GM12878 (cell line): ENCODE data around the gene EHD1. TPM values are rescaled to one million over a fixed set of nuclear protein-coding genes. Genes with fewer than 3 reads are reported as not detected.
A peak's percentile ranks its signal among the peaks of the same experiment; 100 is the strongest.

ENCODE experiments used
- ATAC-seq: fragments of 200-7000 bp; cut with Tn5 transposase; 3 replicates; pipeline ENCODE4 v1.9.1; 2020; ENCODE audit warnings: mild to moderate bottlenecking, moderate library complexity
- BruUV-seq: library from RNA; stranded (reverse); fragments of 400-500 nt; replicated peaks from 2 replicates; lab custom pipeline; 2021; lab: Mats Ljungman, UMichigan
- CTCF ChIA-PET: fragments of 300-600 bp; sonication (Branson Sonifier 250); formaldehyde crosslinking; extraction: SDS; loops from one replicate; lab custom pipeline; 2021; ENCODE audit warnings: inconsistent platforms; lab: Yijun Ruan, JAX
- POLR2A ChIA-PET: fragments of 350-600 bp; formaldehyde crosslinking; extraction: SDS; loops from one replicate; lab custom pipeline; 2021; ENCODE audit warnings: inconsistent platforms; lab: Charles Lee
- RAD21 ChIA-PET: fragments of 300-600 bp; sonication (Branson Sonifier 250); formaldehyde crosslinking; loops from one replicate; lab custom pipeline; 2023; ENCODE audit warnings: antibody characterized with exemption; ENCODE audit not compliant: unreplicated experiment; lab: Charles Lee
- SMC1A ChIA-PET: fragments of 300-600 bp; sonication (Branson Sonifier 250); formaldehyde crosslinking; loops from one replicate; lab custom pipeline; 2023; ENCODE audit not compliant: unreplicated experiment, uncharacterized antibody; lab: Charles Lee
- DNase-seq: peaks from one replicate; pipeline ENCODE4 v3.0.0-alpha.2; 2011; ENCODE audit warnings: low read depth, low spot score
- FAIRE-seq: peaks from 3 replicates; lab custom pipeline; 2011; peaks lifted over from hg19 to GRCh38; lab: Jason Lieb, UNC
- H2AFZ ChIP-seq: 2 replicates; pipeline ENCODE4 v1.6.0; 2011; ENCODE audit warnings: low read depth, low read length, control low read depth; ENCODE audit not compliant: control insufficient read depth
- H3K27ac ChIP-seq: 2 replicates; pipeline ENCODE4 v1.5.1; 2011; ENCODE audit warnings: control low read depth; ENCODE audit not compliant: control insufficient read depth, insufficient read depth
- H3K27me3 ChIP-seq, 2 experiments: replicated peaks in 1 of 2; 2 replicates each; pipeline versions ENCODE4 v1.6.0 to v1.6.1; 2011; ENCODE audit warnings: low read length in 1 of 2; ENCODE audit not compliant: control insufficient read depth in 2 of 2, insufficient read depth in 2 of 2
- H3K36me3 ChIP-seq, 2 experiments: 2 replicates each; pipeline ENCODE4 v1.5.1; 2011; ENCODE audit warnings: low read length in 1 of 2; ENCODE audit not compliant: control insufficient read depth in 2 of 2, insufficient read depth in 2 of 2
- H3K4me1 ChIP-seq: 2 replicates; pipeline ENCODE4 v1.6.1; 2011; ENCODE audit warnings: mild to moderate bottlenecking, low read length, moderate library complexity, mixed read lengths; ENCODE audit not compliant: control insufficient read depth, insufficient read depth
- H3K4me2 ChIP-seq: 2 replicates; pipeline ENCODE4 v1.6.0; 2011; ENCODE audit warnings: control low read depth; ENCODE audit not compliant: control insufficient read depth, insufficient read depth
- H3K4me3 ChIP-seq: fragments of 200-600 bp; sonication (generic); 2 replicates; pipeline ENCODE4 v1.5.1; 2016
- H3K79me2 ChIP-seq: 2 replicates; pipeline ENCODE4 v1.6.0; 2011; ENCODE audit warnings: low read length; ENCODE audit not compliant: control insufficient read depth, insufficient read depth
- H3K9ac ChIP-seq: 2 replicates; pipeline ENCODE4 v1.8.0; 2011; ENCODE audit warnings: low read length, control low read depth, mixed read lengths; ENCODE audit not compliant: control insufficient read depth, insufficient read depth
- H3K9me3 ChIP-seq: replicated peaks from 3 replicates; pipeline ENCODE4 v1.5.1; 2011; ENCODE audit warnings: mild to moderate bottlenecking, low read length; ENCODE audit not compliant: control insufficient read depth, insufficient read depth
- H4K20me1 ChIP-seq: 2 replicates; pipeline ENCODE4 v1.6.0; 2011; ENCODE audit not compliant: control insufficient read depth, insufficient read depth
- ESRRA ChIP-seq: IDR thresholded peaks from 2 replicates; pipeline ENCODE4 v1.6.1; 2012; ENCODE audit warnings: mild to moderate bottlenecking, low read length, improper control_type of control experiment
- KAT2A ChIP-seq: conservative IDR thresholded peaks from 2 replicates; pipeline ENCODE4 v1.6.1; 2011; ENCODE audit warnings: low read depth, low read length; ENCODE audit not compliant: control insufficient read depth
- MEF2B ChIP-seq: fragments of 450-650 bp; IDR thresholded peaks from 2 replicates; pipeline ENCODE4 v1.6.1; 2018; ENCODE audit warnings: mild to moderate bottlenecking, moderate library complexity; ENCODE audit not compliant: partially characterized antibody, poor library complexity, severe bottlenecking
- MYC ChIP-seq: IDR thresholded peaks from 2 replicates; pipeline ENCODE4 v1.6.1; 2011; ENCODE audit warnings: mild to moderate bottlenecking, low read length, moderate library complexity, inconsistent platforms; ENCODE audit not compliant: insufficient read depth, insufficient replicate concordance, insufficient read length, severe bottlenecking
- RAD21 ChIP-seq: IDR thresholded peaks from 2 replicates; pipeline ENCODE4 v1.6.1; 2011; ENCODE audit warnings: mild to moderate bottlenecking, low read depth, low read length, moderate library complexity; ENCODE audit not compliant: insufficient read depth
- SPI1 ChIP-seq: IDR thresholded peaks from 2 replicates; pipeline ENCODE4 v1.6.1; 2011; ENCODE audit warnings: low read depth, mild to moderate bottlenecking, low read length, moderate library complexity, borderline replicate concordance; ENCODE audit not compliant: insufficient read depth
- STAT1 ChIP-seq: fragments of 450-650 bp; conservative IDR thresholded peaks from 2 replicates; pipeline ENCODE4 v1.6.1; 2014; ENCODE audit warnings: antibody characterized with exemption, mild to moderate bottlenecking
- SUZ12 ChIP-seq: fragments of 200-600 bp; sonication (generic); IDR thresholded peaks from one replicate; pipeline ENCODE4 v1.6.1; 2018; ENCODE audit warnings: antibody characterized with exemption, mild to moderate bottlenecking; ENCODE audit not compliant: unreplicated experiment
- TCF12 ChIP-seq: IDR thresholded peaks from 2 replicates; pipeline ENCODE4 v1.6.1; 2011; ENCODE audit warnings: low read depth, mild to moderate bottlenecking, low read length
- WGBS: methylation state at CpG from one replicate; pipeline ENCODE4 v1.1.6; 2016; ENCODE audit warnings: low lambda C conversion rate; ENCODE audit not compliant: insufficient replicate concordance, insufficient coverage; ENCODE audit errors: missing lambda C conversion rate; 5-methylcytosine and 5-hydroxymethylcytosine counted together
- in situ Hi-C: fragments of 300-500 bp; cut with MboI; formaldehyde crosslinking; loops from 9 replicates; pipeline ENCODE4 v1.14.3; 2018; ENCODE audit warnings: mixed read lengths
- intact Hi-C: fragments of 100-400 bp; cut with micrococcal nuclease; formaldehyde crosslinking; loops from one replicate; pipeline ENCODE4 v1.14.2; 2022; ENCODE audit not compliant: unreplicated experiment
- polyA plus RNA-seq, 11 experiments: library from polyadenylated mRNA; depleted of rRNA in 4 of 11; unstranded in 6 of 11; stranded (reverse) in 5 of 11; fragments of >200 nt; fragmentation: Nextera tagmentation in 4 of 11; fragmentation: Illumina TruSeq in 1 of 11; extraction: Ambion mirVana in 4 of 11; extraction: Trizol in 1 of 11; gene quantifications; 1 replicate in 1 of 11; 2 replicates in 10 of 11; pipeline versions ENCODE4 v1.2.1 to v1.2.3, GENCODE V29; 2011 to 2016; ENCODE audit warnings: inconsistent platforms in 2 of 11, missing spikeins in 2 of 11, low read depth in 1 of 11
- total RNA-seq, 4 experiments: library from RNA; depleted of rRNA in 3 of 4; stranded (reverse); fragments of >200 nt in 3 of 4; fragmentation: Illumina TruSeq in 1 of 4; extraction: Trizol in 1 of 4; gene quantifications; 2 replicates each; pipeline versions ENCODE4 v1.2.1 to v1.2.3, GENCODE V29; 2013 to 2021
- TF ChIP-seq, protein P1 (sequence below), 3 experiments: IDR thresholded peaks in 2 of 3; conservative IDR thresholded peaks in 1 of 3; 2 replicates each; pipeline ENCODE4 v1.5.1; 2011; ENCODE audit warnings: low read depth in 3 of 3, low read length in 3 of 3, mild to moderate bottlenecking in 3 of 3, control low read depth in 2 of 3, moderate library complexity in 2 of 3, inconsistent platforms in 1 of 3, mixed read lengths in 1 of 3; ENCODE audit not compliant: control insufficient read depth in 2 of 3, insufficient read depth in 1 of 3; ENCODE audit errors: extremely low read depth in 1 of 3
- TF ChIP-seq, protein P2 (sequence below): fragments of 450-650 bp; IDR thresholded peaks from 2 replicates; pipeline ENCODE4 v1.6.1; 2016; ENCODE audit warnings: mild to moderate bottlenecking, moderate library complexity, borderline replicate concordance
- TF ChIP-seq, protein P3 (sequence below): fragments of 450-650 bp; IDR thresholded peaks from 2 replicates; pipeline ENCODE4 v1.6.1; 2016; ENCODE audit warnings: mild to moderate bottlenecking

Gene EHD1
- total and polyA plus RNA-seq, 10 of the 15 experiments (the other 5 are each of a cell fraction or from before 2014, with no cell fraction given): 1.0 to 165 (median 66.5) TPM

DNA sequence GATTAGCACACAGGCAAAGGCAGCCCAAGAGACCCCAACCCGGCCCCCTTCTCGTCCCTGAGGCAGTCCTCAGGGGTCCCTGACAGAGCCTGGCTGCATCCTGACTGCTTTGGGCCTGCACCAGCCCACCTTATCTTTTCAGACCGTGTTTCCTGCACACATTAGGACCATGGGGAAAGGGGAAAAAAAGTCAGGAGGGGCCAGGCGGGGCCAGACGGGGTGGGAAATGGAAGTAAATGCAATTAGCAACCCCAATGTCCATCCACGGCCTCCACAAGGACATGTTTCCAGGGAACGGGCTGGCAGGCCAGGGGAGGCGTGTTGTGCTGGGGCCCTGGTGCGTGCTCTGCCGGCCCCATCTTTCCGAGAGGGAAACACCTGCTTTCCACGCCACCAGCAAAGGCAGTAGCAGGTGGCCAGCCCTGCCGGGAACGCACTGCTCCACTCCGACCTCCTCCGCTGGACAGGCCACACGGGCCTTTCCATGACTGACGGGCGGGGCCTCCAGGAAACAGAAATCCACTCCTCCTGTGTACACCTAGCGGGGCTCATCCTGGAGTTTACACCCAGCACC is 7.4 kb downstream of the EHD1 start:
- FAIRE-seq (no peak), DNase-seq (no peak), ATAC-seq (no peak)
- Histone ChIP-seq H3K4me2 (peak overlapping the region; percentile 62), H3K79me2 (peaks cover 93% of the 10 kb centered on the region), H3K9me3 (no peaks in the 10 kb centered on the region), H3K4me3 (peak overlapping the region; percentile 62), H3K27ac (peak overlapping the region; percentile 92), H3K36me3 (peaks cover 17 to 35% of the 10 kb centered on the region in 2 experiments), H2AFZ (no peak overlapping the region), H3K27me3 (no peaks in the 10 kb centered on the region), H4K20me1 (peaks cover 3% of the 10 kb centered on the region; the same call in 1 of the 2 replicates), H3K4me1 (peaks cover 81% of the 10 kb centered on the region), H3K9ac (peak overlapping the region; percentile 73)
- in situ Hi-C loops: no loop called here
- WGBS: 35% methylated on average over 18 of the region's 20 CpGs
- intact Hi-C loops: loop anchor here (10.0 kb wide), 1 partner anchor 844 kb away; the partner anchor contains the start of gene KAT5
- ChIA-PET SMC1A (interaction anchor here (3.4 to 15.0 kb wide), 2 partner anchors 19 to 20 kb away, joined by 12 to 306 read pairs; no protein-coding TSS in a partner anchor), CTCF (interaction anchor here (3.1 to 28.8 kb wide), 3 partner anchors 11 to 21 kb away, joined by 37 to 1208 read pairs (median 374); partner anchors contain the start of genes CDC42BPG and EHD1), RAD21 (interaction anchor here (1.1 to 13.2 kb wide), 3 partner anchors 12 to 144 kb away, joined by 3 to 316 read pairs (median 24); partner anchors contain the start of genes ARL2 and CDC42BPG), POLR2A (interaction anchor here (0.5 to 24.3 kb wide), 5 partner anchors 9 to 141 kb away, joined by 5 to 620 read pairs (median 30); partner anchors contain the start of genes CDC42BPG and EHD1)
- no TSS peak for BruUV-seq
- TF ChIP-seq SPI1: no peak
- TF ChIP-seq, protein P1, sequence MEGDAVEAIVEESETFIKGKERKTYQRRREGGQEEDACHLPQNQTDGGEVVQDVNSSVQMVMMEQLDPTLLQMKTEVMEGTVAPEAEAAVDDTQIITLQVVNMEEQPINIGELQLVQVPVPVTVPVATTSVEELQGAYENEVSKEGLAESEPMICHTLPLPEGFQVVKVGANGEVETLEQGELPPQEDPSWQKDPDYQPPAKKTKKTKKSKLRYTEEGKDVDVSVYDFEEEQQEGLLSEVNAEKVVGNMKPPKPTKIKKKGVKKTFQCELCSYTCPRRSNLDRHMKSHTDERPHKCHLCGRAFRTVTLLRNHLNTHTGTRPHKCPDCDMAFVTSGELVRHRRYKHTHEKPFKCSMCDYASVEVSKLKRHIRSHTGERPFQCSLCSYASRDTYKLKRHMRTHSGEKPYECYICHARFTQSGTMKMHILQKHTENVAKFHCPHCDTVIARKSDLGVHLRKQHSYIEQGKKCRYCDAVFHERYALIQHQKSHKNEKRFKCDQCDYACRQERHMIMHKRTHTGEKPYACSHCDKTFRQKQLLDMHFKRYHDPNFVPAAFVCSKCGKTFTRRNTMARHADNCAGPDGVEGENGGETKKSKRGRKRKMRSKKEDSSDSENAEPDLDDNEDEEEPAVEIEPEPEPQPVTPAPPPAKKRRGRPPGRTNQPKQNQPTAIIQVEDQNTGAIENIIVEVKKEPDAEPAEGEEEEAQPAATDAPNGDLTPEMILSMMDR (IDR thresholded peaks at IDR 0.05 in 2 of 3, conservative IDR thresholded peaks at IDR 0.05 in 1 of 3; ENCODE audit: control insufficient read depth in 2 of 3, extremely low read depth in 1 of 3, insufficient read depth in 1 of 3, low read depth in 3 of 3, low read length in 3 of 3): 0 out of 6 replicates have a peak, but pooled peaks of 1 of the 3 experiments have one; percentile 5
- TF ChIP-seq, protein P2, sequence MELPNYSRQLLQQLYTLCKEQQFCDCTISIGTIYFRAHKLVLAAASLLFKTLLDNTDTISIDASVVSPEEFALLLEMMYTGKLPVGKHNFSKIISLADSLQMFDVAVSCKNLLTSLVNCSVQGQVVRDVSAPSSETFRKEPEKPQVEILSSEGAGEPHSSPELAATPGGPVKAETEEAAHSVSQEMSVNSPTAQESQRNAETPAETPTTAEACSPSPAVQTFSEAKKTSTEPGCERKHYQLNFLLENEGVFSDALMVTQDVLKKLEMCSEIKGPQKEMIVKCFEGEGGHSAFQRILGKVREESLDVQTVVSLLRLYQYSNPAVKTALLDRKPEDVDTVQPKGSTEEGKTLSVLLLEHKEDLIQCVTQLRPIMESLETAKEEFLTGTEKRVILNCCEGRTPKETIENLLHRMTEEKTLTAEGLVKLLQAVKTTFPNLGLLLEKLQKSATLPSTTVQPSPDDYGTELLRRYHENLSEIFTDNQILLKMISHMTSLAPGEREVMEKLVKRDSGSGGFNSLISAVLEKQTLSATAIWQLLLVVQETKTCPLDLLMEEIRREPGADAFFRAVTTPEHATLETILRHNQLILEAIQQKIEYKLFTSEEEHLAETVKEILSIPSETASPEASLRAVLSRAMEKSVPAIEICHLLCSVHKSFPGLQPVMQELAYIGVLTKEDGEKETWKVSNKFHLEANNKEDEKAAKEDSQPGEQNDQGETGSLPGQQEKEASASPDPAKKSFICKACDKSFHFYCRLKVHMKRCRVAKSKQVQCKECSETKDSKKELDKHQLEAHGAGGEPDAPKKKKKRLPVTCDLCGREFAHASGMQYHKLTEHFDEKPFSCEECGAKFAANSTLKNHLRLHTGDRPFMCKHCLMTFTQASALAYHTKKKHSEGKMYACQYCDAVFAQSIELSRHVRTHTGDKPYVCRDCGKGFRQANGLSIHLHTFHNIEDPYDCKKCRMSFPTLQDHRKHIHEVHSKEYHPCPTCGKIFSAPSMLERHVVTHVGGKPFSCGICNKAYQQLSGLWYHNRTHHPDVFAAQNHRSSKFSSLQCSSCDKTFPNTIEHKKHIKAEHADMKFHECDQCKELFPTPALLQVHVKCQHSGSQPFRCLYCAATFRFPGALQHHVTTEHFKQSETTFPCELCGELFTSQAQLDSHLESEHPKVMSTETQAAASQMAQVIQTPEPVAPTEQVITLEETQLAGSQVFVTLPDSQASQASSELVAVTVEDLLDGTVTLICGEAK: no peak
- no peak for TF ChIP-seq SUZ12
- TF ChIP-seq ESRRA: no peak
- no peak for TF ChIP-seq RAD21
- no peak for TF ChIP-seq KAT2A
- TF ChIP-seq STAT1: no peak
- TF ChIP-seq MEF2B: no peak
- TF ChIP-seq, protein P3, sequence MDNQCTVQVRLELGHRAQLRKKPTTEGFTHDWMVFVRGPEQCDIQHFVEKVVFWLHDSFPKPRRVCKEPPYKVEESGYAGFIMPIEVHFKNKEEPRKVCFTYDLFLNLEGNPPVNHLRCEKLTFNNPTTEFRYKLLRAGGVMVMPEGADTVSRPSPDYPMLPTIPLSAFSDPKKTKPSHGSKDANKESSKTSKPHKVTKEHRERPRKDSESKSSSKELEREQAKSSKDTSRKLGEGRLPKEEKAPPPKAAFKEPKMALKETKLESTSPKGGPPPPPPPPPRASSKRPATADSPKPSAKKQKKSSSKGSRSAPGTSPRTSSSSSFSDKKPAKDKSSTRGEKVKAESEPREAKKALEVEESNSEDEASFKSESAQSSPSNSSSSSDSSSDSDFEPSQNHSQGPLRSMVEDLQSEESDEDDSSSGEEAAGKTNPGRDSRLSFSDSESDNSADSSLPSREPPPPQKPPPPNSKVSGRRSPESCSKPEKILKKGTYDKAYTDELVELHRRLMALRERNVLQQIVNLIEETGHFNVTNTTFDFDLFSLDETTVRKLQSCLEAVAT: no peak
- TF ChIP-seq TCF12: 0 out of 2 replicates have a peak, but pooled peaks have one; percentile 14
- TF ChIP-seq MYC: no peak
